ENCODE measurements around the gene ADGRB2. TPM values are rescaled to one million over a fixed set of nuclear protein-coding genes. Genes with fewer than 3 reads are reported as not detected.

The ADGRB2 gene
- total RNA-seq, 1 donor from 2014 or later, result 0.17 TPM

- DNase-seq, result peak; percentile 84
Measured at GRCh38 chr1:31795801-31796621, 31.9 kb upstream of the ADGRB2 start.

GRCh38 chr1:31795096-31795675 is 31.0 kb upstream of the ADGRB2 start:
- no peak for DNase-seq

- DNase-seq, result no peak
Measured at GRCh38 chr1:31793586-31794285, 29.6 kb upstream of the ADGRB2 start.

DNA sequence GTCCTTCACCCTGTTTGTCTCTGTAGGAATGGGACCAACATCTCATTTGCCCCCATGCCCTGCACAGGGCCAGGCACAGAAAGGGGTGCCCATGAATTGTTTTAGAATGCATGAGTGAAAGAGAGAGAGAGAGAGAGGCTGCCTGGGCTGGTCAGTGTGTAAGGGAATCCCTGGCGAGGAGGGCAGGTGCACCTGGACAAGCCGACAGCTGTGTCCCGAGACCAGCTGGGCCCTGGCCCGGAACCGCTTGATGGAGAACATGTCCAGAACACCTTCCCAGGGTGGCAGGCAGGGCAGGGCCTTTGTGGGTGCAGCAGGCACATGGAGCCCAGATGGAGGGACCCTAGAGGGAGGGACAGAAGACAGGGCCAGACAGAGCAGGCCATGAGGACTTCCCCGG is 28.9 kb upstream of the ADGRB2 start:
- no peak for DNase-seq

DNA sequence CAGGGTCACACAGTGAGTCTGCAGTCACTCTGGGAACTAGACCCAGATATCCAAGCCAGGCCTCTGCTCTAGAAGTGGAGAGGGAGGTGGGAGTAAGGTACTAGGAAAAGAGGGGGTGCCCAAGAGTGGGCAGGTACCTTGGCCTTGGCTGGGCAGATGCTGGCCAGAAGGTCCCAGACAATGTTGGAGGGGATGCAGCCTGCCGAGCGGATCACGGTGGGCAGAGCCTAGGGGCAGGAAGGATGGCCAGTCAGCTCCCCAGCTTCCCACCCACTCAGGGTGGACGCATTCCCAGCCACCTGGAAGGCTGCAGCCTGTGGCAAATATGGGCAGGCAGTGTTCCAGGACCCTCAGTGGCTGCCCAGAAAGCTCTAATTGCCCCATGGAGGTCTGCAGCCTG is 28.4 kb upstream of the ADGRB2 start:
- DNase-seq, result no peak

DNA sequence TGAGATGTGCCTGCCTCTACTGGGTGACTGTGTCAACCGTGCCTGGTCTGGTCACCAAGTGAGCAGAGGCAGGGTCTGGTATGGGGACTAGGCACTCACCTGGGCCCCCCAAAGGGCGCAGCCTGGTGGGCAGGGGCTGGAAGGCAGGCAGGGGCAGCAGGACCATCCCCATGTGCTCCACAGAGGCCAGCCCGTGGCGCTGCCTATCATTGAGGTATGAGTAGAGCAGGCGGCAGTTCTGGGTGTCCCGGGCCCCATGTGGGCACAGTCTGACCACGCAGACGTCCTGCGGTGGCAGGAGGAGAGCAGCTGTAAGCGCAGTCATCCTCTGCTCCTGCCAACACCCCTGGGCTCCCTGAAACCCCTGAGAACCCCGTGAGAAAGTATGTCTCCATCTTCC is 28.0 kb upstream of the ADGRB2 start:
- no peak for DNase-seq

DNA sequence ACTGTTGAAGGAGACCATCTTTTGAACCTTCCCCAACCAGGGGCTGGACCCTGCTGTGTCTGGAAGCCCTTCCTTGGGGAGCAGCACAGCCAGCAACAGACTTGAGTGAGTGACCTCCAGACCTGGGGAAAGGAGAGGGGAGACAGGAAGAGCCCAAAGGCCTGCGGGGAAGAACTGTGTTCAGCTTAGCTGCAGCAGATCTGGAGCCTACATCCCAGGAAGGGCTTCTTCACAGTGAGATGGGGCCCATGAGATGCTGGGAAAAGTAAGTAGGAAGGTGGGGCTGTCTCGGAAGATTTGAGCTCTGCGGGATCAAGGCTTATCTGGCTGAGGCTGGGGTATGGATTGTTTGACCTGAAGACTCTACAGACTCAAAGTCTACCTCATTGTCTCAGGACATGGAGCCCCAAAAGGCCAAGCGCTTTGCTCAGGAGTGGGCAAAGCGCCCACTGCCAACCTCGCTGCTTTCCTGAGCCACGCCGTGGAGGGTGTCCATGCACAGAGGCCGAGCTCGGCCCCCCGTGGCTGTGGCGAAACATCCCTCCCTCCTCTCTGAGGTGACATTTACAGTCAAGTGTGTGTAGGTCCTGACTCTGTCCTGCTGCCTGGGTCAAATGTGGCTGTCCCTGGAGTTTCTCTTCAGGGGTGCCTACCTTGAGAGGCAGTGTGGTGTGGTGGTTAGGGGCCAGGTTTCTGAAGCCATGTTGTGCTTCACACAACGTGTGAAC is 27.2 kb upstream of the ADGRB2 start:
- DNase-seq, result no peak

DNA sequence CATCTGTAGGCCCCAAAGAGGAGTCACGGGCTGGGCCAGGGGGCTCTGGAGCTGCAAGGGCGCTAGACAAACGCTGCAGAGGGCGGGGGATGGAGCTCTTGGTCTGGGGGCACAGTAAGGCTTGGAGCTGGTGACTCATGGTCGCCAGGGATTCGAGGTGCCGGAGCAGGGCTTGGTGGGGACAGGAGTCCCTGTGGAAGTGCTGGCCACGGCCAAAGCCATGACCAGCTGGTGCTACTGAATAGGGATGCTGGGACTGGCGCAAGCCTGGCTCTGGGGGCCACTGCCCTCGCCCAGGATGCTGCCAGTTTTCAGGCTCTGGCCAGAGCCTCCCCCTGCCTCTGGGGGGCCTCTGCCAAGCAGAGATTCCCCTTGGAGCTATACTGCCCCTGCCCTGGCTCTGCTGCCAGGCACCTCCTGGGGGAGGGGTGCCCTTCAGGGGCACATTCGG is 26.5 kb upstream of the ADGRB2 start:
- DNase-seq, result no peak

DNA sequence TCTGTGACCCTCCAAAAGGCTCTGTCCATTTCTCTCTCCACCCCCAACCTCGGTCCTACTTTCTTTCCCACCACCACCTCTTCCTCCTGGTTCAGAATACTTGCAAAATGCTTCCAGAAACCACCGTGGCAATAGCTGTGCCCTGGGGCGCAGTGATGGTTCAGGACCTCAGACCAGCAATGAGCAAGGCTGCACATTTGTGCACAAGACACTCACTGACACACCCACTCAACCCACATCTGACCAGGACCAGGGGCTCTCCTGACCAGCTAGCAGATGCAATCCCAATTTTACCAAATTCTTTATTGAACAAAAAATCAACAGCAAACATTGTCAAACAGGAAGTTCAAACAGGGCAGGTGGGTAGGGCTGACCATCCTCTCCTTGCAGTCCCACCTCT is 26.0 kb upstream of the ADGRB2 start:
- no peak for DNase-seq

DNA sequence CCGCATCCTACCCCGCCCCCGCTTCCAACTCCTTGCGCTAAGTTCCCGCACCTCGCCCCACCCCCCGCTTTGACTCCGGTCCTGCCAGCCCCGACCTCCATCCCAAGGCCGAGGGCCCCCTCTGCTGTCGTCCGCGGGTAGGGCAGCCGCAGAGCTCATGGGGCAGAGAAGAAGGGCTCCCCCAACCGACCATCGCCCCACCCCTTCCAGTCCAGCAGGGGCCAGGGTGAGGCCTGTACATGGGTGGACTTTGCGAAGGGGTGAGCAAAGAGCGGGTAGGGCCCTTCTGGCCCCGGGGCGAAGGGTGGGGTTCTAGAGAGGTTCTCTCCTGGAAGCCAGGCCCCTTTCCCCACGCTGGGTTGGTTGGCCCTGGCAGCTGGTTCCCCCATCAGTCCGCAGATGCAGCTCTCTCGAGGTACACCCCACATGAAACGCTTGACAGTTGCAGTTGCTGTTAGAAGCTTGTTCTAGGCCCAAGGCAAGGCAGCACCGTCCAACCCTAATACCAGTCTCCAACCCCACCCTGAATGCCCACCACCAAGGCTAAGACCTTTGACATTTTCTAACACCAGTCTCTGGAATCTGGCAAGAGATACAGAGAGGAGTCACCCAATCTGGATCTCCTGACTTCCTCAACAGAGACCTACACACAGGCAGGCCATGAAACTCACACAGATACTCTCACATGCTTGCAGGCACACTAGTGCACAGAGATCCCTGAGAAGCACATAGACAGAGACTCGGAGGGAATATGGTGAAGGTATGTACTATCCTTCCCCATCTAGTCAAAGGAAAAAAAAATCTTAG is 25.3 kb upstream of the ADGRB2 start:
- DNase-seq, result peak; percentile 94

- no peak for DNase-seq
Measured at GRCh38 chr1:31788825-31789256, 24.7 kb upstream of the ADGRB2 start.

DNA sequence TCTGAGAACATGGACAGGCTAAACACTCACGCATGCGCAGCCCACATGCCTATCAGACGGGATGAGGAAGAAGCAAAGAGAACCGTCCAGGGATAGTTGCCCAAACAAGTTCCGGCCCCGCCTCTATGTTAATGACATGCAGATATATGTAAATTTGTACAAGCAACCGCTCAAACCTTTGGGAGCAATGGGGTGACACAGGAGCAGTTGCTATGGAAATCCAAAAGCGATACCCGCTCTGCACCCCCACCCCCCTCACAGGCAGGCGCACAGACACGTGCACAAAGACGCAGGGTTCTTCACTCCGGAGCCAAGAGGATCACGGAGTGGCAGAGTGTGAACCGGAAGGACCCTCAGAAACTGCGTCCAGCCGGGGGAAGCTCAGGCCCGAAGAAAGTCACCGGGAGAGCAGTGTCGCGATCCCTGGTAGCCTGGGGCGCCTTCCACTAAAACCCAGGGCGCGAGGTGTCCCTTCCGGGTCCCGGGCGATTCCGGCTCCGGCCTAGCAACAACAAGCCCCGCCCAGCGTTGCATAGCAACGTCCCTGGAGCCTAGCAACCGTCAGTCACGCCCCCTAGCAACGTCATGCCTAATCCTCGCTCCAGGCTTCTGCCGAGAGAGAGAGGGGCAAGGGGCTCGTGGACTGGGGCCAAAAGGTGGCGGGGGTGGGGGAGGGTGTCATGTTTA is 24.1 kb upstream of the ADGRB2 start:
- peak; percentile 93 for DNase-seq

- no peak for DNase-seq
Measured at GRCh38 chr1:31787786-31788137, 23.6 kb upstream of the ADGRB2 start.

DNA sequence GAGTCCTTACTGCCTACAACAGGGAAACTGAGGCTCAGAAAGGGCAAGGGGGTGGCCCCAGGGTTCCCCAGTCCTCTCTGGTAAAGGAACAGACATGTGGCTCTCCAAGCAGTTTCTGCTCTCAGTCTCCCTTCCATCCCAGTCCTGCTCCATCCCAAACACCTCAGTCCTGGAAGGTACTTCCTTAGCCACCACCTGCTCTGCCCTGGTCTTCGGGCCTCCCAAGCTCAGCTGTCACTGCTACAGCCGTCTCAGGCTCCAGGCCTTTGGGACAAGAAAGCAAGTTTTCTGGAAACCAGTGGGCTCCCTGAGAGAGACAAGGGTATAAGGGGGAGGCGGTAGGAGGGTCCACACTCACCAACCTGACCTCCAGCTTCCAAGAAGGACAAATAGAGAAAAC is 23.1 kb upstream of the ADGRB2 start:
- no peak for DNase-seq

DNA sequence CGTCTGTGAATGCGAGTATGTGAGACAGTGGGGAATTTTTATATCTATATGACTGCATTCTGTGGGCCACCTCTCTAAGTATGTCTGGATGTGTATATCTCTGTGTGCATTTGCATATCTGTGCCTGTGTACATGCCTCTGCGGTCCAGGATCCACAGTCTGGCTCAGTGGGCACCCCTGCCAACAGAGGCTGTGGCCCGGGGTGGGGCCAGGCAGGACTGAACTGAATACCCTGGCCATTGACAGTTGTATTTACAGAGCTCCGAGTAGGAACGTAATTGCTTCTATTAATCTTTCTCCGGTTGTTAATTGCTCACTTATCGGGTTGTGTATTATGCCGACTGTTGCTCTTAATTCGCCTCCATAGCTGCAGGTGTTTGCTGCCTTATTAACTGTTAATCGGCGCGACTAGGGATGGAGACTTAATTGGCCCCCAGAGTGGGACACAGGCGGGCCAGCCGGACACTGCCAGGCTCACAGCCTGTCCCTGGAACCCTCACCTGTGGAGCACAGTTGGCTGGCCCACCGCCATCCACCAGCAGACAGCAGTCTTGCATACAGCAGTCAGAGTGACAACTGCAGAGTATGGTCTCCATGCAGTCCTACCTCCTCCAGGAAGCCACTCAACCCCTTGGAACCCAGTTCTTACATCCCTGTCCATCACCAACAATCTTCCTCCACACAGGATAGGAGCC is 22.4 kb upstream of the ADGRB2 start:
- DNase-seq, result no peak

GRCh38 chr1:31785947-31786290 is 21.8 kb upstream of the ADGRB2 start:
- no peak for DNase-seq

DNA sequence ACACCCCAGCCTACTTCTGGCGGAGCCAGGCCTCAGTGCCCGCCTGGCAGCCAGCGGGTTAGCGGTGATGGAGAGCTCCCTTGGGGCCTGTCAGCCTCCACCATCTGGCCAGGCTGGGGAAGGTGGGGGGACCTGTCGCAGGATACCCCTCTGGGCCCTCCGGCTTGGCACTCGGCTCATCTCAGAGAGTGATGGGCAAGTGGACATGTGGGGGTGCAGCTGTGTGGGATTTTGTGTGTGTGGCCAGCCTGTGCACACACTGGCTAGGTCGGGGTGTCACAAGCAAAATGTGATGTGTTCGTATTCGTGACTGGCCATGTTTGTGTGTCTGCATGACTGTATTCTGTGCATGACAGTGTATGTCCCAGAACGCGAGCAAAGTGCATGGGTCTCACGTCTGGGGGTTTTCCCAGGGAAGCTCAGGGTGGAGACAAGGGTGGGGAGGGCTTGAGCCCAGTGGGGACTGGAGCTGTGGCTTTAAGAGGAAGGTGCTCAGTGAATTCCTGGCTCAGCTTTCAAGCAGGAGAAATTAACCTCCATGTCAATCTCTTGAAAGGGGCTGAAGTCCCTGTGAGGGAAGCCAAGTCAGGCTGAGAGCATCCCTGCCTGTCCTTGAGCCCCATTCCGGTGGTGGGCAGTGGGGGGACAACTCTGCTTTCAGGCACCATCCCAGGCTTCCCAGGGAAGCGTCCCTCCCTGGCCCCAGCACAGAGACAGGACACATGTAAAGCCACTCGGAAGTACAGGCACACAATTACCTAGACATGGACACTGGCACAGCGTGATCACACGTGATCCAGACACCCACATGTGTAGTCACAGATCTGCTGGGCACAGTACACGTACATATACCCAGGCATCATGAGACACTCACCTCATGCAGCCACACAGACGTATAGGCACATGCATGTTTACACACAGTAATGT is 21.1 kb upstream of the ADGRB2 start:
- no peak for DNase-seq

- no peak for DNase-seq
Measured at GRCh38 chr1:31784356-31785019, 20.3 kb upstream of the ADGRB2 start.

DNA sequence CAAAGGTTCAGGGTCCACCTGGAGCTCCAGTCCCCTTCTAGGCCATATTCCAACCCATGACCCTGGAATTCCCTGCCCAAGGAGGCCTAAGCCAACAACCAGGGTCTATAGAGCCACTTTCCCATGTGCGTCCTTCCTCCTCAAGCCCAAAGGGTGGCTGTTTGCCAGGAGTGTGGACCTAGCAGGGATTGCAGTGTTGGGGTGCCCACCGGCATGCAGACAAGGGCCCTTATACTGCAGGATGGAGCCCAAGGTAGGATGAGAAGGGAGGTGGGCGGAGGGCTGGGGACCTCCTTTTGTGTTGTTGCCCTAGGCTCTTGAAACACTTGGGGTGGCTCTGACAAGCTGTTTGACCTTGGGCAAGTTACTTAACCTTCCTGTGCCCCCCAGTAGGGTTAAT is 19.7 kb upstream of the ADGRB2 start:
- no peak for DNase-seq

Data from dermis blood vessel endothelial cell (primary cell).